B cell (primary cell): ENCODE data around the gene CYTH4. TPM values are rescaled to one million over a fixed set of nuclear protein-coding genes. Genes with fewer than 3 reads are reported as not detected.

ENCODE experiments used
- ATAC-seq: fragments of 200-7000 bp; cut with Tn5 transposase; one replicate; pipeline ENCODE4 v1.10.0; 2021; ENCODE audit warnings: low read depth, mild to moderate bottlenecking, moderate number of reproducible peaks, moderate library complexity
- CTCF ChIA-PET: fragments of 350-600 bp; sonication (Branson Sonifier 250); formaldehyde crosslinking; loops from one replicate; lab custom pipeline; 2021; ENCODE audit warnings: antibody characterized with exemption, inconsistent platforms; lab: Charles Lee
- POLR2A ChIA-PET: fragments of 350-600 bp; sonication (Branson Sonifier 250); formaldehyde crosslinking; loops from one replicate; lab custom pipeline; 2021; ENCODE audit warnings: antibody characterized with exemption; lab: Charles Lee
- DNase-seq: peaks from one replicate; pipeline ENCODE4 v3.0.0; 2013
- H2AFZ ChIP-seq: 2 replicates; pipeline ENCODE4 v1.6.1; 2012; ENCODE audit warnings: mild to moderate bottlenecking, low read depth, low read length; ENCODE audit not compliant: insufficient read depth, poor library complexity, severe bottlenecking
- H3K27ac ChIP-seq, 2 donors: 1 replicate in 1 of 2; 2 replicates in 1 of 2; pipeline ENCODE4 v1.5.1; 2012 to 2013; ENCODE audit warnings: low read length in 2 of 2, mild to moderate bottlenecking in 2 of 2, moderate library complexity in 1 of 2
- H3K27me3 ChIP-seq, 4 experiments: fragments of 200-600 bp in 1 of 4; sonication (generic) in 1 of 4; replicated peaks in 1 of 4; 1 replicate in 2 of 4; 2 replicates in 2 of 4; pipeline versions ENCODE4 v1.6.1 to v1.7.0; 2013 to 2016; ENCODE audit warnings: low read length in 3 of 4, mild to moderate bottlenecking in 2 of 4, mixed read lengths in 1 of 4, moderate library complexity in 1 of 4; ENCODE audit not compliant: insufficient read depth in 4 of 4, control insufficient read depth in 3 of 4; ENCODE audit errors: control extremely low read depth in 1 of 4
- H3K36me3 ChIP-seq, 2 experiments: replicated peaks in 1 of 2; 1 replicate in 1 of 2; 2 replicates in 1 of 2; pipeline versions ENCODE4 v1.6.1 to v1.7.1; 2013; ENCODE audit warnings: low read length in 1 of 2; ENCODE audit not compliant: insufficient read depth in 2 of 2, control insufficient read depth in 1 of 2; ENCODE audit errors: control extremely low read depth in 1 of 2, extremely low read depth in 1 of 2
- H3K4me1 ChIP-seq, 2 donors: fragments of 200-600 bp in 1 of 2; sonication (generic) in 1 of 2; 1 replicate in 1 of 2; 2 replicates in 1 of 2; pipeline versions ENCODE4 v1.5.1 to v1.6.1; 2013 to 2017; ENCODE audit warnings: low read length in 2 of 2; ENCODE audit not compliant: control insufficient read depth in 2 of 2, insufficient read depth in 2 of 2
- H3K4me2 ChIP-seq: replicated peaks from 2 replicates; pipeline ENCODE3; 2012; ENCODE audit warnings: mild to moderate bottlenecking, low read depth, low read length; ENCODE audit not compliant: poor library complexity, severe bottlenecking
- H3K4me3 ChIP-seq, 5 experiments: fragments of 200-600 bp in 1 of 5; sonication (generic) in 1 of 5; 1 replicate in 3 of 5; 2 replicates in 2 of 5; pipeline versions ENCODE4 v1.5.1 to v1.7.0; 2011 to 2016; ENCODE audit warnings: low read length in 4 of 5, mild to moderate bottlenecking in 4 of 5, low read depth in 2 of 5, control low read depth in 1 of 5, moderate library complexity in 1 of 5; ENCODE audit not compliant: insufficient read depth in 1 of 5; ENCODE audit errors: control extremely low read depth in 1 of 5, extremely low read depth in 1 of 5
- H3K79me2 ChIP-seq: fragments of 200-600 bp; sonication (generic); one replicate; pipeline ENCODE4 v1.6.0; 2016; ENCODE audit warnings: low read length; ENCODE audit not compliant: control insufficient read depth, insufficient read depth
- H3K9ac ChIP-seq: fragments of 200-600 bp; sonication (generic); 2 replicates; pipeline ENCODE4 v1.6.1; 2017; ENCODE audit warnings: mild to moderate bottlenecking, low read length, moderate library complexity
- H3K9me3 ChIP-seq, 3 donors: one replicate each; pipeline versions ENCODE4 v1.6.1 to v1.7.1; 2013; ENCODE audit warnings: low read length in 2 of 3; ENCODE audit not compliant: control insufficient read depth in 2 of 3, insufficient read depth in 1 of 3; ENCODE audit errors: control extremely low read depth in 1 of 3
- H4K20me1 ChIP-seq: 2 replicates; pipeline ENCODE4 v1.6.0; 2012; ENCODE audit warnings: mild to moderate bottlenecking, low read length; ENCODE audit not compliant: insufficient read depth, control insufficient read depth, poor library complexity, severe bottlenecking
- H3K27ac Mint-ChIP-seq: one replicate; pipeline ENCODE4 v1.8.0; 2021; ENCODE audit warnings: mixed read lengths
- H3K27me3 Mint-ChIP-seq: one replicate; pipeline ENCODE4 v1.8.0; 2021; ENCODE audit warnings: mixed read lengths
- H3K4me1 Mint-ChIP-seq: one replicate; pipeline ENCODE4 v1.8.0; 2021; ENCODE audit warnings: mixed read lengths
- H3K4me3 Mint-ChIP-seq: one replicate; pipeline ENCODE4 v1.8.0; 2021; ENCODE audit warnings: mixed read lengths
- H3K9me3 Mint-ChIP-seq: one replicate; pipeline ENCODE4 v1.8.0; 2022; ENCODE audit warnings: mixed read lengths; ENCODE audit not compliant: insufficient read depth
- CTCF ChIP-seq: fragments of 200-600 bp; IDR thresholded peaks from one replicate; pipeline ENCODE4 v1.8.0; 2022; ENCODE audit warnings: antibody characterized with exemption, mild to moderate bottlenecking
- EZH2 ChIP-seq: IDR thresholded peaks from 2 replicates; pipeline ENCODE4 v1.6.1; 2012; ENCODE audit warnings: borderline replicate concordance, low read depth, mild to moderate bottlenecking, moderate library complexity, low read length; ENCODE audit not compliant: insufficient read depth, poor library complexity, severe bottlenecking
- whole genome bisulfite sequencing: methylation state at CpG from one replicate; pipeline ENCODE4 v1.1.5; 2013; ENCODE audit warnings: missing lambda C conversion rate; ENCODE audit not compliant: insufficient coverage; 5-methylcytosine and 5-hydroxymethylcytosine counted together
- intact Hi-C: fragments of 100-400 bp; cut with micrococcal nuclease; formaldehyde crosslinking; loops from one replicate; pipeline ENCODE4 v1.10.0; 2022
- polyA plus RNA-seq: library from polyadenylated mRNA; depleted of rRNA; stranded (reverse); fragments of >200 nt; gene quantifications from 2 replicates; pipeline ENCODE4 v1.2.3, GENCODE V29; 2012
- total RNA-seq, 2 donors: library from RNA; stranded (reverse); fragments of 120-200 nt in 1 of 2; gene quantifications; 1 replicate in 1 of 2; 2 replicates in 1 of 2; pipeline versions ENCODE4 v1.2.3 to v1.2.4, GENCODE V29; 2013 to 2022

CYTH4 gene
- total and polyA plus RNA-seq, 2 donors (not counting 1 experiment from before 2014, with no cell fraction given), result 98.0 to 154 TPM

- Histone ChIP-seq H3K27me3 (no peaks in the 10 kb centered on the region), H3K9me3 (no peaks in the 10 kb centered on the region), H3K36me3 (peaks cover 2 to 91% of the 10 kb centered on the region in 2 experiments), H2AFZ (no peak overlapping the region), H3K4me2 (peak overlapping the region; percentile 44), H3K27ac (peak overlapping the region; percentile 46 to 86), H3K9ac (no peak overlapping the region), H3K79me2 (peaks cover 93% of the 10 kb centered on the region), H4K20me1 (peaks cover 92% of the 10 kb centered on the region), H3K4me1 (peaks cover 85 to 97% of the 10 kb centered on the region in 2 donors), H3K4me3 (no peak overlapping the region)
- 88% methylated on average over 18 of the region's 20 CpGs for WGBS
- intact Hi-C loops, result no loop called here
- DNase-seq, result no peak
- Mint-ChIP-seq H3K9me3 (no peaks in the 10 kb centered on the region), H3K27me3 (no peaks in the 10 kb centered on the region), H3K4me1 (peaks cover 96% of the 10 kb centered on the region), H3K4me3 (peak overlapping the region; percentile 72), H3K27ac (peak overlapping the region; percentile 85)
- TF ChIP-seq EZH2 (no peak), CTCF (no peak)
- ATAC-seq, result no peak
- ChIA-PET CTCF (interaction anchor here (1.2 to 17.0 kb wide), 10 partner anchors 8 to 221 kb away, joined by 3 to 377 read pairs (median 6); no protein-coding TSS in a partner anchor), POLR2A (no interaction called here)
Observed at GRCh38 chr22:37237371-37238268, 44.7 kb upstream of the CYTH4 start.
